SK-MEL-5 (cell line): Measurements from ENCODE around the gene SLC8A1. TPM values are rescaled to one million over a fixed set of nuclear protein-coding genes. Genes with fewer than 3 reads are reported as not detected.

Experiments
- DNase-seq: peaks from one replicate; pipeline ENCODE4 v3.0.0-alpha.2; 2016; ENCODE audit warnings: low read depth, low spot score
- in situ Hi-C: cut with HindIII; loops from 2 replicates; pipeline ENCODE4 v1.10.0; 2016; ENCODE audit warnings: low sequenced_read_pairs, high pct_unique_total_duplicates, low pct_unique_long_range_greater_than_20kb
- total RNA-seq: library from RNA; depleted of rRNA; stranded (reverse); fragments of >200 nt; shearing (Covaris generic); gene quantifications from 2 replicates; pipeline ENCODE4 v1.2.3, GENCODE V29; 2014

SLC8A1 gene
- total RNA-seq, 1 experiment from 2014 or later: 40.7 TPM

DNA sequence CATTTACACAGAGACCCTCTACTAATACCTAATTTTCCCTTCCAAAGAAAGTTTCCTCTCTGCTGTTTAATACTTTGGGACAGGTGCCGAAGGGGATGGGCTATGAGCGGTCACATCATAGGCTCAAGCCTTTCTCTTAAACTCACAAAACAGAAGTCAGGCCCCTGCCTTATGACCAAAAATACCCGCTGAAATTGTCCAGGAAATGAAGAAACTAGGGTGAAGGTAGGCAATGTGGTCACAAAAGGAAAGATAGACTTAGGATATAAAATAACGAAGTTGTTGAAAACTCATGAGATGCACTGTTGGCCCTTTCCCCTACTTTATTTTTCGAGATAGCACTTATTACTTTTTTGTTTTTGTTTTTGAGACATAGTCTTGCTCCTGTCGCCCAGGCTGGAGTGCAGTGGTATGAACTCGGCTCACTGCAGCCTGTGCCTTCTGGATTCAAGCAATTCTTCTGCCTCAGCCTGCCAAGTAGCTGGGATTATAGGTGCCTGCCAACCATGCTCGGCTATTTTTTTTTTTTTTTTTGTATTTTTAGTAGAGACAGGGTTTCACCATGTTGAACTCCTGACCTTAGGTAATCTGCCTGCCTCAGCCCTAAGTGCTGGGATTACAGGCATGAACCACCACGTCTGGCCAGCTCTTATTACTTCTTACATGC lies 16.3 kb downstream of the SLC8A1 start:
- no peak for DNase-seq
- in situ Hi-C loops: no loop called here

DNA sequence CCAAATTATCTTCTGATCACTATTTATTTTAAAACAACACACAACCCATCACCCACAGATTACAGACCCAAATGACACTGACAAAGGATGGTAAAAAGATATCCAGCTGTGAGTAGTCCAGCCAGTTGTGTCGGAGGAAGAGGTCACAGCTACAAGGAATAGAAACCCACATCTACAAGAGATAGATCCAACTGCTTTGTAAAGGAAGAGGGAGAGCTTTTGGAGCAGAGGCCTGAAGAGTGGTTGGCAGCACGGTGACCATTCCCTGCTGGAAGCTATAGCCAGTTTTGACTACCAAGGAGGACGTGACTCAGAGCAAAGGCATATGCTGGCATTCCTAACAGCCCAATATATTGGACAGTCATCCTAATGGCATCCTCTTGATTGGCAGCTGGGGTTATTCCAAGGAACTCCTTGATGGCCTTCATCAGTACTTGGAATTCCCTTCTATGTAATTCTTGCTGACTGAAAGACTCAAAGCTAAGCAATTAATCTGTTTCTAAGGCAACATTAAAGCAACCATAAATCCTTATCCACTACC lies 17.1 kb downstream of the SLC8A1 start:
- in situ Hi-C loops: no loop called here
- DNase-seq: peak; percentile 48

DNA sequence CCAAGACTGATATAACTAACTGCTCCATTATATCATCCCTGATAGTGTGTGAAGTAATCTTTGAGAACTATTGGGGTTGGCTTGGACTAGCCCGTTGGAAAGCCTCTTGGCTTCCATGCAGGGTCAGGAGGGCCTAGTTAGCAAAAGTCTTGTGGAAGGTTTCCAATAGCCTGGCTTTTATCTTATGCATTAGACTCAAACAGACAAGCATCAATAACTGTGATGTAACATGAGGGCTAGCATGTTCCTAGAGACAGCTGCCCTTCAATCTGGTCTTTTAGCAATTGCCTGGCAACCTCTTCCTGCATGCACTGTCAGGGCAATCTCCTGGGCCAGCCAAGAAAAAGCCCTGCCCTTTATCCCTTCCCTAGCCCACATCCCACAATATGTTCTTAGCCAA lies 18.2 kb downstream of the SLC8A1 start:
- in situ Hi-C loops: no loop called here
- DNase-seq: no peak

DNA sequence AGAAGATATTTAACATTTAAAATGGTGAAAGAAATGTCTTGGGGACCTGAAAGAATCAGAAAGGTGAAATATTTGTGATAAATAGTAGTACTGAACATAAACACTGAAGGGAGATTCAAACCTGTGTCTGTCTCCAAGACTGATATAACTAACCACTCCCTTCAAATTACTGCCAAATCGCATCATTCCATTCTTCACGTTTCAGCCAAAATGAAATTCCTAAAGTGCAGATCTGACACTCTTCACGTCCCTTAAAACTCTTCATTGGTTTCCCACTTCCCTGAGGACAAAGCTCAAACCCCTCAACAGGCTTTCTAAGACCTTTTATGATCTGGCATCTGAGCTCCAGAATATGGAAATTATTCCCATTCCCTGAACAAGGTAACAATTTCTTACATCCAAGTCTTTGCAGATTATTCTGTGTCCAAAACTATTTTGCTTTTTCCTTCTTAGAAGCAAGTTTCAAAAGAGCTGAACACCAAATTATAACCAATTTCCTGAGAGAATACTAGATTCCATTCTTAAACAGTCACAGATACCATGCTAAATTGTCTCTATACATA lies 18.9 kb downstream of the SLC8A1 start:
- in situ Hi-C loops: no loop called here

GRCh38 chr2:40431600-40431955 lies 20.3 kb downstream of the SLC8A1 start:
- in situ Hi-C loops: no loop called here
- no peak for DNase-seq

More for the DNA sequence above, 18.9 kb downstream of the SLC8A1 start:
- no peak for DNase-seq

DNA sequence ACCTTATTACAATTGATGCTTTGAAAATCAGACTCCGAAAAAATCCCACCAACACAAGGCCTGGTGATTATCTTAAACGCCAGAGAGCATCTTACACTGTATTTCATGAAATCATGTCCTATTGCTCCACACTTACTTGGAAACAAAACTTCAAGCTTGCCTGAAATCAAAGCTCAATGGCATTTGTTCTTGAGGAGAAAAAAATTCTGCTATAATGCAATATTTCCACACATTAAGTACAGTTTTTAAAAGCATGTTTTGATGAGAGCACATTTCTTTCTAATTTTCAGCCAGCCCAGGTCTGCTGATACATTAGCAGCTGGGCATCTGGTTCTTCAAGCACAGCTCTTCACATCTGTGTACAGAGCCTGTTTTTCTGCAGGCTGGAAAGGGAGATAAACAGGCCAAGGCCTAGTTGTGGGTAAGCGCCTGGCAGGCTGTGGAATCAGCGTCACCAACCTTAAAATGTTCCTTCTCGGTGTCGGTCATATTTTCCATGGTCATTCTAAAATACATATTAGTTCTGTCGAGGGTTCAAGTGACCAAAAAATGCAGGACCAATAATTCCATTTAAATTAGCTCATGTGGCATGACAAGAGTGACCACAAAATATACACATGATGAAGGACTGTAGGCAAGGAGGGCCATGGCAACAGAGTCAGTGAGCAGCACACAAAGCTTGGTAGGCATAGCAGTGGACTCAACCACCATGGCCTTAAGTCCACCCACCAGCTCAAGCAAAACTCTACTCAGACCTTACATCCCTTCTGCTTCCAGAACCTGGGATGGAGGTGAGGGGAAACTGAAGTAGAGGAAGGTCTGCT lies 20.9 kb downstream of the SLC8A1 start:
- no peak for DNase-seq
- in situ Hi-C loops: no loop called here

- DNase-seq: no peak
- in situ Hi-C loops: no loop called here
Observed at GRCh38 chr2:40428439-40428838, 23.5 kb downstream of the SLC8A1 start.

DNA sequence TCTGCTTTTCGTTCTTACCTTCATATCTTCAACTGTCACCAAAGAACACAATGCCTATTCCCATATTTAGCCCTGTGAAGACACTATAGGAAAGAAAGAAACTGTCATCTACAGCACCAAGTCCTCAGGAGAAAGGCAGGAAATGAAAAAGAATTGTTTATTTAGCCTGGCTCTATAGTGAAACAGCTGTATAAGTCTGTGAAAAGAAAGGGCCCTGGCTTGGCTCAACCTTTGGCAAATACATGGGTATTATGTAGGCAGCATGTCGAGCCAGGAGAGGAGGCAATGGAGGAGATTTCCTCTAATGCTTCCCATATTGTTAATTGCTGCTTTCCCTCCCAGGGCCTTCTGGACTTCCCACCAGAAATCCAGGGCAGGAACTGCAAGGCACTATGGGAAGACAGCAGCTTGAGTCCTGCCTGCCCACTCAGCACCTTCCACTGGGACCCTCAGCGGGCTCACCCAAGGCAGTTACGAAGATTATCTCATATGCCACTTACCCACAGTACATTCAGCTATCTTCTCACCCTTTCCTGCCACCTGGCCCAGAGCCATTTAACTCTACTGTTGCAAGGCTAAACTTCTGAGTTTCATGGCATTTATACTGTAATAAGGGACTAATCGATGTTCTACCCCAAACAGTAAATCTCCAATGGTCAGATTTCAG lies 30.1 kb downstream of the SLC8A1 start:
- no peak for DNase-seq
- in situ Hi-C loops: no loop called here

GRCh38 chr2:40420478-40420877 lies 31.4 kb downstream of the SLC8A1 start:
- in situ Hi-C loops: no loop called here
- DNase-seq: no peak

DNA sequence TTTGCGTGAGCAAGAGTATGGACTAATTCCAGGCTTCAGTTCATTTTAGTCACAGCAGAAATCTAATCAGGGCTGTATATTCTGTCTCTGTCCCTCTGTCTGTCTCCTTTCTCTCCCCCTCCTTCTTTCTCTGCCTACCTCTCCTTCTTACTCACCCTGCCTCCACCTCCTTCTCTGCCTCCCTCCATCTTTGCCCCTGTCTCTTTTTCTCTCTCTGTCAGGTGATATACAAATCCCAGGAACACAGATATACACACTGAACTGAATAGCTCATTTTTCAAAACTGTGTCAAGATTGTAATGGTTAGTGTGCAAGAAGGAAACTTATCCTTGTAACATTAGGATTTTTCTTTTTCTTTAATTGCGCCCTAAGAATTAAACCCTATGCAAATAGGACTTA lies 32.5 kb downstream of the SLC8A1 start:
- in situ Hi-C loops: no loop called here
- no peak for DNase-seq

DNA sequence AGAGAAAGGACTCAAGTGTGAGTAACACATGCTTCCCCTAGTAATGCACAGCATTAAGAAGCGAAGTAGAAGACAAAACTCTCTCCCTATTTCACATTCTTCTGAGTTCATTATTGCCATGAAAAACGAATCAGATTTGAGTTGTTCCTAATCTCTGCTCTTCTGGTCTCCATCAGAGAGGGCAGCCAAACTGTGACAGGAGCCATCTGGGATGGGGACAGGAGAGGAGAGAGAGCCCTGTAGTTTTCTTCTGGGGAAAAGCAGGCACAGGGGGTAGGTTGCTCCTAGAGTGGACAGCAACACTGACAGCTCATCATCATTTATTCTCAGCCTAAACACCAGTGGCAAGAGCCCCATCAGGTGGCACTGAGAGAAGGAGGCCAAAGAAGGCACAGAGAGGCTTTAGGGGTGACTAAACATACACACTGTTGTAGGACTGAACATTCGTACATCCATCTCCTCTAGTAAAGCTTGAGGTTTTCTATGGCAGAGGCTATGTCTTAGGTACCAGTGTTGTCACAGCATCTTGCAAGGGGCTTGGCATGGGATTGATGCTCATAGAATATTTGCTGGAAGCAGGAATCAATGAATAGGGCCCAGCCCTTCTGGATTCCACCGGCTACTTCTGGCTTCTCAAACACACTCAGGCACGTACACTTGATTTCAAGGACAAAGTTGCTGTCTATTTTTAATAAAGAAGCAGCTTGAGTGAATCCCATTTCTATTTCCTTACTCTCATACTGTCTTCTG lies 33.1 kb downstream of the SLC8A1 start:
- in situ Hi-C loops: no loop called here
- DNase-seq: no peak

- in situ Hi-C loops: no loop called here
- DNase-seq: no peak
Observed at GRCh38 chr2:40416486-40416885, 35.4 kb downstream of the SLC8A1 start.

GRCh38 chr2:40415391-40415790 lies 36.5 kb downstream of the SLC8A1 start:
- DNase-seq: no peak
- in situ Hi-C loops: no loop called here

GRCh38 chr2:40412456-40412855 lies 39.4 kb downstream of the SLC8A1 start:
- DNase-seq: no peak
- in situ Hi-C loops: no loop called here

- in situ Hi-C loops: no loop called here
- DNase-seq: no peak
Observed at GRCh38 chr2:40410695-40411094, 41.2 kb downstream of the SLC8A1 start.

DNA sequence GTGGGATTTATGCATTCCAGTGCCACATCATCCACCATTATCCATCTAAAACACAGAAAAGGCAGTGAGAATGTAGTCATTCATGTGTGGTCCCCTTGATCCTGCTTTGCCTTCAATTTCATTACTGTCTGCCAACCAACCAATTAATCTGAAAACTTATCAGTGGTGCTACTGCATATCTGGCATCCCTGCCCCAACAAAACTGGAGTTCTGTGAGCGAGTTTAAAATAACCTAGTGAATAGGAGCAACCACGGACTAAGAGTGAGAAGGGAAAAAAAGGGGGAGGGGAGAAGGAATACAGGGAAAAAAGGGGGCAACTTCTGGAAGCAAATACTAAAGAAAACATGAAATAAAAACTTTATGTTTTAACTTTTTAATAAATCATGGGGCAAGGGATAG lies 42.2 kb downstream of the SLC8A1 start:
- in situ Hi-C loops: no loop called here
- no peak for DNase-seq

- in situ Hi-C loops: no loop called here
- DNase-seq: peak; percentile 53
Observed at GRCh38 chr2:40406485-40407289, 45.2 kb downstream of the SLC8A1 start.
